Activated T-helper 2 cell treated with anti-CD3 and anti-CD28 coated beads, Interferon-gamma antibody, Interleukin-2, Interleukin-4, amounts not matched to agents 10 μg/mL and 5 μg/mL and 100 μg/mL, durations not matched to agents 14 hours and 24 hours and 36 hours (primary cell): Measurements from ENCODE around the gene ATRNL1. TPM values are rescaled to one million over a fixed set of nuclear protein-coding genes. Genes with fewer than 3 reads are reported as not detected.

ENCODE experiments used
- DNase-seq: peaks from one replicate; pipeline ENCODE4 v3.0.0; 2021; ENCODE audit warnings: low spot score
- H3K27ac Mint-ChIP-seq: one replicate; pipeline ENCODE4 v1.8.0; 2021; ENCODE audit warnings: mixed read lengths
- H3K27me3 Mint-ChIP-seq: one replicate; pipeline ENCODE4 v1.8.0; 2021; ENCODE audit warnings: low read depth, mixed read lengths
- H3K36me3 Mint-ChIP-seq: one replicate; pipeline ENCODE4 v1.8.0; 2021; ENCODE audit warnings: low read depth, mixed read lengths
- H3K4me1 Mint-ChIP-seq: one replicate; pipeline ENCODE4 v1.8.0; 2021; ENCODE audit warnings: low read depth, mixed read lengths
- H3K4me3 Mint-ChIP-seq: one replicate; pipeline ENCODE4 v1.8.0; 2021; ENCODE audit warnings: low read depth, mild to moderate bottlenecking, moderate library complexity, mixed read lengths
- H3K9me3 Mint-ChIP-seq: one replicate; pipeline ENCODE4 v1.8.0; 2021; ENCODE audit warnings: mixed read lengths
- intact Hi-C: fragments of 100-400 bp; cut with micrococcal nuclease; formaldehyde crosslinking; loops from one replicate; pipeline ENCODE4 v1.15.1; 2023
- total RNA-seq: library from RNA; stranded (reverse); gene quantifications from 2 replicates; pipeline ENCODE4 v1.2.3, GENCODE V29; 2022

The ATRNL1 gene
- total RNA-seq, 1 donor from 2014 or later: 0.50 TPM

GRCh38 chr10:115898242-115898641, 805.1 kb downstream of the ATRNL1 start:
- intact Hi-C loops: no loop called here
- Mint-ChIP-seq H3K4me1 (no peaks in the 10 kb centered on the region), H3K36me3 (no peaks in the 10 kb centered on the region), H3K9me3 (no peaks in the 10 kb centered on the region), H3K4me3 (no peak overlapping the region), H3K27ac (no peak overlapping the region), H3K27me3 (no peaks in the 10 kb centered on the region)
- DNase-seq: no peak

DNA sequence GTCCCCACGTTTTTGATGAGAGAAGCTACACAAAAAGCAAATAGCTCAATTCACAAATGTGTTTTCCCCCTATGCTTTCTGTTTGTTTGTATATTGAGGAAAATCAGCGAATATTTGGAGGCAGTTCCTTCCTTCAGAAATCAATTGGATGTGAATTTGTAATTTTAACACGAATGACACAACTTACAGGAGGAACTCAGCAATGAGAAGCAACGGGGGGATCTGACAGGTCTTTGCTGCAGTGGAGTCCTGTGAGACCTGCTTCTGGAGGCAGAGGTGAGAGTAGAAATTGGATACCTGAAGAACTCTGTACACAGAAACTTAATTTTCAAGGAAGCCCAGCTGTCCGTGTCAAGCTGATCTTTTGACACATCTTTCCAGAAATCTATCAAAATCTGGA, 809.4 kb downstream of the ATRNL1 start:
- Mint-ChIP-seq H3K27me3 (no peaks in the 10 kb centered on the region), H3K36me3 (no peaks in the 10 kb centered on the region), H3K9me3 (no peaks in the 10 kb centered on the region), H3K27ac (no peak overlapping the region), H3K4me3 (no peak overlapping the region), H3K4me1 (no peaks in the 10 kb centered on the region)
- DNase-seq: no peak
- intact Hi-C loops: no loop called here

- Mint-ChIP-seq H3K4me1 (no peaks in the 10 kb centered on the region), H3K9me3 (no peaks in the 10 kb centered on the region), H3K4me3 (no peak overlapping the region), H3K27ac (no peak overlapping the region), H3K36me3 (no peaks in the 10 kb centered on the region), H3K27me3 (no peaks in the 10 kb centered on the region)
- intact Hi-C loops: no loop called here
- no peak for DNase-seq
Measured at GRCh38 chr10:115903207-115903606, 810.0 kb downstream of the ATRNL1 start.

GRCh38 chr10:115903845-115904244, 810.7 kb downstream of the ATRNL1 start:
- no peak overlapping the region for H3K27ac Mint-ChIP-seq
- H3K4me3 Mint-ChIP-seq: no peak overlapping the region
- H3K9me3 Mint-ChIP-seq: no peaks in the 10 kb centered on the region
- no peaks in the 10 kb centered on the region for H3K27me3 Mint-ChIP-seq
- no peaks in the 10 kb centered on the region for H3K36me3 Mint-ChIP-seq
- intact Hi-C loops: no loop called here
- DNase-seq: no peak
- no peaks in the 10 kb centered on the region for H3K4me1 Mint-ChIP-seq

DNA sequence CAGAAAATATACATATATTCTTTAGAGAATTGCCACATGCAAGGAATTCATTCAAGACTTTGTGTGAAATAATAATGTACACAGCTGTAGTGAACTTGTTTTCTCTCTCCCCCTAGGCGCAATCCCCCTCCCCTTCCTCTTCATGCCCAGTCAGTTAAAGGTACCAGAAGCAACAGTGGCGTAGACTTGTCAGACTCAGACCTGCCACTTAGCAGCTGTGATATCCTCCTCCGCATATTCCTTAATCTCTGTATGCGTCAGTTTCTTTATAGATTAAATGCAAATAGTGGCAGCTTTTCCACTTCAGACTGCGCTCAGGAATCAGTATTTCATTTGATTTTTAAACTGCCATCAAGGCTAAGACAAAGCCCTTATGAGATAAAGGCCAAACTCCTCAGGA, 815.9 kb downstream of the ATRNL1 start:
- H3K27me3 Mint-ChIP-seq: no peaks in the 10 kb centered on the region
- H3K4me3 Mint-ChIP-seq: no peak overlapping the region
- no peaks in the 10 kb centered on the region for H3K4me1 Mint-ChIP-seq
- intact Hi-C loops: no loop called here
- no peaks in the 10 kb centered on the region for H3K36me3 Mint-ChIP-seq
- peaks cover 10% of the 10 kb centered on the region for H3K9me3 Mint-ChIP-seq
- H3K27ac Mint-ChIP-seq: no peak overlapping the region
- no peak for DNase-seq

- intact Hi-C loops: no loop called here
- Mint-ChIP-seq H3K27me3 (no peaks in the 10 kb centered on the region), H3K9me3 (peaks cover 12% of the 10 kb centered on the region), H3K36me3 (no peaks in the 10 kb centered on the region), H3K4me1 (no peaks in the 10 kb centered on the region), H3K4me3 (no peak overlapping the region), H3K27ac (no peak overlapping the region)
- no peak for DNase-seq
Measured at GRCh38 chr10:115909962-115910731, 817.0 kb downstream of the ATRNL1 start.

DNA sequence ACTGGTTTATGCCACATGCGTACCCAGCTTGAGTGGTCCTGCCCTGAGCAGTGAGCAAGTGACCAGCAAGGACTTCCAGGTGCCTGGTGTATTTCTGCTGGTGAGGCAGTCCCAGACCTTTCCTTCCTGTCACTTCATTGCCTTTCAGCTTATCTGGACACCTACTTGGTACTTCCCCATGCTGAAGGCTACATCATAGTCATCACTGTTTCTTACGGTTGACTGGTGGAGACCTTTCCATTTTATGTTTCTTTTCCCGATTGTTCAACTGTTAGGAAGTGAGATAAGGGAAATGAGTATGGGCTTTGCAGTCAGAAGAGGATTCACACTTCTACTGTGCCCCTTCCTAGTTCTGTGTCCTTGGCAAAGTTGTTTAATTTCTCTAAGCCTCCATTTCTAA, 821.3 kb downstream of the ATRNL1 start:
- Mint-ChIP-seq H3K36me3 (no peaks in the 10 kb centered on the region), H3K27me3 (no peaks in the 10 kb centered on the region), H3K27ac (no peak overlapping the region), H3K4me3 (no peak overlapping the region), H3K9me3 (peaks cover 16% of the 10 kb centered on the region), H3K4me1 (no peaks in the 10 kb centered on the region)
- DNase-seq: no peak
- intact Hi-C loops: no loop called here

DNA sequence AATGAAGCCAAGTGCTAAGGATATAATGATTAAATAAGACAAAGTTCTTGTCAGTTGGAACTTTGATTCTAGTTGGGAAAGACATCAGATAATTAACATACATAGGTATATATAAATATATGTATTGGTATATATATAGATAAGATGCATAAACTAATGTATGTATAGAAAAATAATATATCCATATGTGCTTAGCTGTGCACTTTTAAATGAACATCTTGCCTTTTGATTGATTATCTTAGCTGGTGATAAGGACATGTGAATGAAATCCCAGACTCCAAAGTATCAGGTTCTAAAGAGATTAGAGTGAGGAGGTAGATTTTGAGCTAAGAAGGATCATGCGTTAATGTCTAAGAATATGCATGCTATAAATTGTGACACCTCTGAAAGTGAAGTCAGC, 822.3 kb downstream of the ATRNL1 start:
- no peak for DNase-seq
- H3K9me3 Mint-ChIP-seq: peaks cover 16% of the 10 kb centered on the region
- H3K27ac Mint-ChIP-seq: no peak overlapping the region
- H3K4me1 Mint-ChIP-seq: no peaks in the 10 kb centered on the region
- intact Hi-C loops: no loop called here
- no peaks in the 10 kb centered on the region for H3K27me3 Mint-ChIP-seq
- H3K36me3 Mint-ChIP-seq: no peaks in the 10 kb centered on the region
- H3K4me3 Mint-ChIP-seq: no peak overlapping the region

DNA sequence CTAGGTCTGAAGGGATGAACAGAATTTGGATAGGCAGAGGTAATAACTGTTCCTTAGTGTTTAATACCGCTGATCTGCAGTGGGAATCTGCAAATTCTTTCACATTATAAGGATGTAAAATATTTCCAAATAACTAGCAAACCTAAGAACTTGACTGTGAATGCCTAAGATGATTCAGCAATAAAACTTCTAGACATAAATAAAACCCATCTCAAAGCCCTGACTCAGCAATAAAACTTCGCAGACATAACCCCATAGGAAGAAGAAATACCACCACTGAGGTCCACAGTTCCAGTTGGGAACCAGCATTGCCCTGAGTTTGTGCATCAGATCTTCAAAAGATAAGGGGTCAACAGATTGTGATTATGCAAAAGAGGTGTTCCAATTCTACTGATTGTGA, 825.6 kb downstream of the ATRNL1 start:
- Mint-ChIP-seq H3K36me3 (no peaks in the 10 kb centered on the region), H3K9me3 (peaks cover 8% of the 10 kb centered on the region), H3K4me3 (no peak overlapping the region), H3K4me1 (no peaks in the 10 kb centered on the region), H3K27ac (no peak overlapping the region), H3K27me3 (no peaks in the 10 kb centered on the region)
- intact Hi-C loops: no loop called here
- no peak for DNase-seq

- Mint-ChIP-seq H3K27me3 (no peaks in the 10 kb centered on the region), H3K4me1 (no peaks in the 10 kb centered on the region), H3K27ac (no peak overlapping the region), H3K9me3 (peaks cover 5% of the 10 kb centered on the region), H3K4me3 (no peak overlapping the region), H3K36me3 (no peaks in the 10 kb centered on the region)
- DNase-seq: no peak
- intact Hi-C loops: no loop called here
Measured at GRCh38 chr10:115921795-115922194, 828.6 kb downstream of the ATRNL1 start.

GRCh38 chr10:115931309-115931708, 838.1 kb downstream of the ATRNL1 start:
- Mint-ChIP-seq H3K27me3 (no peaks in the 10 kb centered on the region), H3K27ac (no peak overlapping the region), H3K36me3 (no peaks in the 10 kb centered on the region), H3K4me1 (no peaks in the 10 kb centered on the region), H3K9me3 (no peaks in the 10 kb centered on the region), H3K4me3 (no peak overlapping the region)
- intact Hi-C loops: no loop called here
- DNase-seq: no peak

GRCh38 chr10:115932099-115932498, 838.9 kb downstream of the ATRNL1 start:
- Mint-ChIP-seq H3K9me3 (no peaks in the 10 kb centered on the region), H3K4me1 (no peaks in the 10 kb centered on the region), H3K27me3 (no peaks in the 10 kb centered on the region), H3K36me3 (no peaks in the 10 kb centered on the region), H3K27ac (no peak overlapping the region), H3K4me3 (no peak overlapping the region)
- DNase-seq: no peak
- intact Hi-C loops: no loop called here

DNA sequence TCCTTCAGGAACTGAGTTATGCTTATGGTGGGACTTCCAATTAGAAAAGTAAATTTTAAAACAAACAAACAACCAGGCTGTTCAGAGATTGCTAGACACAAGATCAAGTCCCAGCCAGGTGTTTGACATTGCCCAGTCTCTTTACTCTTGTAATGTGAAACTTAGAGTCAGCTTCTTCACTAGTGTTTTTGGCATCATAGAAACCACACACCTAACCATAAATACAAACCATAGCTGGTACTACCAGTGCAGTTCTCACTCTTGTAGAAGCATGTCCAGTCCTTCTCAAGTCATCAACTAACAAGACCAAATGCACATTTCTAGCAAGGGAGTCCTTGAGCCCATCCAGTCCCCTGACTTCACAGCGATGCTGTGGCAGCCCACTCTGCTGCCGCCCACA, 839.9 kb downstream of the ATRNL1 start:
- Mint-ChIP-seq H3K27ac (no peak overlapping the region), H3K4me3 (no peak overlapping the region), H3K36me3 (no peaks in the 10 kb centered on the region), H3K27me3 (no peaks in the 10 kb centered on the region), H3K4me1 (no peaks in the 10 kb centered on the region), H3K9me3 (no peaks in the 10 kb centered on the region)
- intact Hi-C loops: no loop called here
- no peak for DNase-seq

DNA sequence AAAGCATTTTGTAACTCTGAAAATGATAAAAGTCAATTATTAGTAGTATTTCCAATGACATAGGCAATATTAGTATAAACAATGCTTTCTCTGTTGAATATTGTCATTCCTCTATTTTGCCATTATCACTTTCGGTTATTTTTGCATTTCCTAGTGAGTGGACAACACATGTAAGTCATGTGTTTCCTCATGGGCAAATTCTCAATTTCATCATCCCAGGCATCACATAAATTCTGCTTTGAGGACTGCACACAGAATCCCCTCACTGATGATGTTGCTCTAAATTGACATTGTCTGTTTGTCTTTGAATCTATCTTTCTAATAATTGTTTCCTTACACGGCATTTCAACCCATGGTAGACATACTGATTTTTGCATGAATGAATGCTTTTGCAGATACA, 842.6 kb downstream of the ATRNL1 start:
- Mint-ChIP-seq H3K4me1 (no peaks in the 10 kb centered on the region), H3K36me3 (no peaks in the 10 kb centered on the region), H3K9me3 (no peaks in the 10 kb centered on the region), H3K27ac (no peak overlapping the region), H3K4me3 (no peak overlapping the region), H3K27me3 (no peaks in the 10 kb centered on the region)
- intact Hi-C loops: no loop called here
- no peak for DNase-seq
